ENCODE measurements around the gene C16orf78.
A peak's percentile ranks its signal among the peaks of the same experiment; 100 is the strongest.

C16orf78 gene

GRCh38 chr16:49437344-49437743 is 63.7 kb downstream of the C16orf78 start:
- DNase-seq: no peak

- no peak for DNase-seq
Measured at GRCh38 chr16:49439050-49439449, 65.4 kb downstream of the C16orf78 start.

GRCh38 chr16:49439676-49440075 is 66.1 kb downstream of the C16orf78 start:
- DNase-seq: no peak

- DNase-seq: peak; percentile 78
Measured at GRCh38 chr16:49440156-49441065, 66.8 kb downstream of the C16orf78 start.

GRCh38 chr16:49441366-49441780 is 67.8 kb downstream of the C16orf78 start:
- DNase-seq: peak; percentile 80

- no peak for DNase-seq
Measured at GRCh38 chr16:49442805-49443204, 69.2 kb downstream of the C16orf78 start.

- DNase-seq: no peak
Measured at GRCh38 chr16:49443576-49443975, 70.0 kb downstream of the C16orf78 start.

- DNase-seq: no peak
Measured at GRCh38 chr16:49446805-49447204, 73.2 kb downstream of the C16orf78 start.
